ENCODE results near the gene DAND5. TPM values are rescaled to one million over a fixed set of nuclear protein-coding genes. Genes with fewer than 3 reads are reported as not detected.
"Not testable (repeated sequence)": the region's sequence is repeated elsewhere in the genome, so short reads cannot be mapped to it uniquely, and the experiment has no call there.

The DAND5 gene
- total RNA-seq, 1 donor from 2014 or later = not detected

- DNase-seq = peak; percentile 35
These were observed 23.2 kb upstream of the DAND5 start for GRCh38 chr19:12946092-12946721.

GRCh38 chr19:12946731-12947496 lies 22.5 kb upstream of the DAND5 start:
- DNase-seq = no peak

- DNase-seq = no peak
These were observed 21.4 kb upstream of the DAND5 start for GRCh38 chr19:12947702-12948611.

- DNase-seq = no peak
These were observed 20.6 kb upstream of the DAND5 start for GRCh38 chr19:12948612-12949362.

- no peak for DNase-seq
These were observed 19.8 kb upstream of the DAND5 start for GRCh38 chr19:12949363-12950283.

GRCh38 chr19:12952050-12952449 lies 17.3 kb upstream of the DAND5 start:
- DNase-seq = not testable (repeated sequence)

- DNase-seq = no peak
These were observed 16.8 kb upstream of the DAND5 start for GRCh38 chr19:12952488-12953137.

- DNase-seq = no peak
These were observed 16.1 kb upstream of the DAND5 start for GRCh38 chr19:12953138-12953798.

- no peak for DNase-seq
These were observed 15.4 kb upstream of the DAND5 start for GRCh38 chr19:12953799-12954611.

- no peak for DNase-seq
These were observed 14.8 kb upstream of the DAND5 start for GRCh38 chr19:12954612-12954962.

GRCh38 chr19:12955575-12955974 lies 13.8 kb upstream of the DAND5 start:
- not testable (repeated sequence) for DNase-seq

GRCh38 chr19:12955996-12956395 lies 13.4 kb upstream of the DAND5 start:
- DNase-seq = no peak

GRCh38 chr19:12956446-12957388 lies 12.7 kb upstream of the DAND5 start, which contains the start of gene GADD45GIP1:
Gene GADD45GIP1 (minus strand): TSS chr19:12957223. CDS start chr19:12957212, 11 bp downstream.
- DNase-seq = peak; percentile 60

GRCh38 chr19:12957389-12957952 lies 11.9 kb upstream of the DAND5 start:
- DNase-seq = not testable (repeated sequence)

GRCh38 chr19:12959481-12959880 lies 9.9 kb upstream of the DAND5 start:
- no peak for DNase-seq

- peak; percentile 52 for DNase-seq
These were observed 4.2 kb upstream of the DAND5 start for GRCh38 chr19:12965017-12965811.

- DNase-seq = no peak
These were observed 3.6 kb upstream of the DAND5 start for GRCh38 chr19:12965812-12966135.

Measured in occipital lobe (tissue), 2 donors.